Left forelimb (tissue), 1 donor: Measurements from ENCODE around the gene IKZF3.

Experiments
- DNase-seq: peaks from one replicate; pipeline ENCODE4 v3.0.0-alpha.2; 2018; ENCODE audit warnings: low spot score

The IKZF3 gene

GRCh38 chr17:39814497-39814896 is 49.6 kb downstream of the IKZF3 start:
- no peak for DNase-seq

GRCh38 chr17:39813631-39814030 is 50.5 kb downstream of the IKZF3 start:
- DNase-seq: no peak

DNA sequence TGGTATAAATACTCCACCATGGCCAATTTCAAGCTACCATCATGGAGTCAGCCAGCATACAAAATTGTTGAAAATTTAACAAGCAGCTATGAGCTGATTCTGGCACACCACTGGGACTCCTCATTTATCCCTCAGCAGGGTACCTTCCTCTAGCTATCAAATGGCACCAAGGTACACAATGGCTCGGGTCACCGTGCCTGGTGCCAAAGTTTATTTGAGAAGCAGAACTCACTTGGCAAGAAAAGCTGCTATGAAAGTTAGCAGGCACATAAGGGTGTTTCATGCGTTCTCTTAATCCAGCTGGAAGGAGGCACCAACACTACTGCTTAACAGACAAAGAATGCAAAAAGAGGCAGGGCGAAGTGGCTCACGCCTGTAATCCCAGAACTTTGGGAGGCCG is 51.6 kb downstream of the IKZF3 start:
- no peak for DNase-seq

GRCh38 chr17:39810939-39811728 is 53.0 kb downstream of the IKZF3 start:
- DNase-seq: no peak

DNA sequence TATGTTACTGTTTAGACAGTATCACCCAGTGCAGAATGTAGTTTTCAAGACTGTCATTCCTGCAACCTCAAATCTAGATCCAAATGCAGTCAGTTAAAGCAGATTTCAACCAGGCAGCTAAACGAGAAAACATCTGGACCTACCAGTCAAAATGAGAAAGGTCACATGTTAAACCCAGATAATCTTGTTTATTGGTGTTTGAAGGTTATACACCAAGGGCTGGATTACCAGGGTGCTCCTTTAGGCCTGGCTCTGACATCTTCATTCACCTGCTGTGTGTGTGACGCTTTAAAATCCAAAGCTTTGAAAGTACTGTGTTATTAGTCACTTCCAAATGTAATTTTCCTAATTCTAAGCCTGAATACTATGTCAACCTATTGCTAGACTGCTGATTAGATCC is 54.9 kb downstream of the IKZF3 start:
- no peak for DNase-seq

GRCh38 chr17:39808409-39808997 is 55.6 kb downstream of the IKZF3 start:
- no peak for DNase-seq

DNA sequence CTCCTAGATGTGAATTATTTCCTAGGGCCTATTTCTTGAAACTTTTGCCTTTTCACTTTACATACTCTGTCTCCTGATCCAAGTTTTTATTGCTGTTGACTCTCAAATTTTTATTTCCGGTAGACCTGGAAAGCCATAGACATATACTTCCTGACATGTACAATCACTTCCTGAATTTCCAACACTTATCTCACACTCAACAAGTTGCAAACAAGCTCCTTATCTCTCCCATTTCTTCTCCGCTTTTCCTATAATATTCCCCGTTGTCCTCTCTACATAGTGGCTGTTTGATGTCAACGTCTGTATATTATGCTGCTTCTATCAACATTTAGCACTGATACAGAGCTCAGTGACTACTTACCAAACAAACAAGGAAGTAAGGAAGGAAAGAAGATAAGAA is 59.3 kb downstream of the IKZF3 start:
- DNase-seq: no peak

DNA sequence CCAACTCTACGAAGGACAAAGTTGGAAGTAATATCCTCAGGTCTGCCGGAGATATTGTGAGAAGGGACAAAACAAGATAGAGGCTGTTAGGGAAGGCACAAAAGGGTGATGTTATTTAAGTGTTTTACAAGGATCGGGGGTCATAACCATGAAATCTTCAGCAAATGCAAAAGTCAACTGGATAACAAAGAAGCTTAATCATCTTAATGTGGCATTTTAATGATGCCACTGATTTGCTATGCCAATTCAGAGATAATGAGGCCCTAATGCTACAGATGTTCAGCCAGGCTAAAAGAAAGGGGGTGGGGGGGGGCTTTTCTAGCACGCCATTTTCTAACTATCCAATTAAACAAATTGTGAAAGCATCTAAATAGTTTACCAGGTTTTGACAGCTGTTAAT is 63.1 kb downstream of the IKZF3 start:
- no peak for DNase-seq

DNA sequence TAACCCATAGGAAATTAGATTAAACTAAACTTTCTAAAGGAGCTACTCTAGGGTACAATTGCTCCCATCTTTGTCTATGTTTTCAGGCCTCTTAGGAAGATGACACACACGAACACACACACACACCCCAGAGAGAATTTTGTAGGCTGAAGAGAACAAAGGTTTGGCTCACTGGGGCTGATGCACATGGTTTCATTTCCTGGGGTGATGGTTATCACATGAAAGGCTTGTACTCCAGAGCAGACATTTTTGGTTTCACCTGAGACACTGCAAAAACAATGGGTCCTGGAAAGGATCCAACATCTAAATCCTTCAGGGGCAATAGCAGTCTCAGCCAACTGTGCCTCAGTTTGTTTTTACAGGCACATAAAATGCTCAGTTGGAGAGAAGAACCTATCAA is 63.6 kb downstream of the IKZF3 start:
- no peak for DNase-seq

DNA sequence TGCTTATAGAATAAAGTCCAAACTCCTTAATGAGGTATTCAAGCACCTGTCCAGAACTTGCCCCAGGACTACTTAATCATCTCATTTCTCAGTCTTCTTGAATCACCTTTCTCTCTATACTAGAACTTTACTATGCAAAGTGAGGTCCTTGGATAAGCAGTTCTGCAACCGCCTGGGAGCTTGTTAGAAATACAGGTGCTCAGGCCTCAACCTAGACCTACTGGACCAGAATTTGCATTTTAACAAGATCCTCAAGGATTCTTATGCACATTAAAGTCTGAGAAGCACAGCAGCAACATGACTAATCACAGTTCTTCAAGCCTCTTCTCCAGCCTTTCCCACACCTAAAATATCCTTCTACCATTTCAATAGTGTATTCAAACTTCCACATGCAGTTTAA is 64.7 kb downstream of the IKZF3 start:
- DNase-seq: no peak

- no peak for DNase-seq
Observed at GRCh38 chr17:39794249-39794970, 69.7 kb downstream of the IKZF3 start.

GRCh38 chr17:39793301-39793872 is 70.7 kb downstream of the IKZF3 start:
- no peak for DNase-seq

DNA sequence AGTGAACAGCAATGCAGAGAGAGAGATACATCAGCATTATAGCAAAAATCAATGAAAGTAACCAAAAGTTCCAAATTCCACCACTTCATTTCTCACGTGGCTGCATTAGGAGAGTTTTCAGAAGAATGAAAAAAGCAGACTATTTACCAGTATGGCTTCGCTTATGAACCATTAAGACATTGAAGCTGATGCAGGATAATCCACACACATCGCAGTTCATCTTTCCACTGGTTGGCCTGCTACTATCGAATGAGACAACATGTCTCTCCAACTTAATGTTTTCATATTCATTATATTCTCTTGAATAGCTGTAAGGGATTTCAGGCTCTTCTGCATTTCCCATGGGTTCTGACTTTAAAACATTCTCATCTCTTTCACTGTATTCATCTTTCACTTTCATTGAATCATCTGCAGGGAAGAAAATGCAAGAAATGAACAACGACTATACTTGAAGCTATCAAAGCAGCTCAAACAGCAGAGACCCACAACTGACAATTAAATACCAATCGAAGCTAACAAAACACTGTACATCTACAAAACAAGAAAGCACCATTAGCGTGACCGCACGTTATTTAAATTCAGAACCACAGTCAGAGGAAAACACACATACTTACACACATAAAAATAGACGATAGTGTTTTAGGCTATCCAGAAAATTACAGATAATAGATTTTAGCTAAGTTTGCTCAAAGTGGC is 71.4 kb downstream of the IKZF3 start:
- no peak for DNase-seq

DNA sequence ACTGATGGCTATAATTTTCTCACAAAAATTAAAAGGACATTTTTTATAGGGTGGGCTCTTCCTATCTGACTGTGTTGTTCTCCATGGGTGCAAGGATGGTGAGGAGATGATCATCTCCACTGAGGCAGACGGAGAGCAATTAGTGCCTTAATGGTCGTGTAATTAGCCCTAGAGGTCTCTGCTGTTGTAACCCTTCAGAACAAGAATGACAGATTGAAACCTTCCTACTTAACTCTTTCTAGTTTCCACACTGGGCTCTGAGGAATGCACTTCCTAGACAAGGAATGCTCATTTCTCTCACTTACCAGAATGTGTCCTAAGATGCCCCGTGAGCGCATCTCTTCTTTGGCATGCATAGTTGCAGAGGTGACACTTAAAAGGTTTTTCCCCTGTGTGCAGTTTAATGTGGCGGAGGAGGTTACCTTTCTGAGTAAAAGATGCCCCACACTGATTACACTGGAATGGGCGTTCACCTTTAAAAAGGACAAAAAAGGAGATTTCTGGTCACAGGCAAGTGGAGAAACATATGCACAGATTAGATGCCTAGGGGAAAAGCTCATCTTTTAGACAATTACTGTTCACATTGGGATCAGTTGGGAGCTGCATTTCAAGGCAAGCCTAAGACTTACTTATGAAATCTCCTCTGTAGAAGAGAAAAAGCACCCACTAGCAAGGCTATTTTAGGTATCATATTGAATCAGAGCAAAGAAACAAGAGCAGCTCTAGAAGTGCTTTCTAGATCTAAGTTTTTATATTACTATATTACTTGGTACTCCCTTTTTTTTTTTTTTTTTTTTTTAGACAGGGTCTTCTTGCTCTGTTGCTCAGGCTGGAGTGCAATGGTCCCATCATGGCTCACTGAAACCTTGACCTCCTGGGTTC is 72.8 kb downstream of the IKZF3 start:
- DNase-seq: no peak

- no peak for DNase-seq
Observed at GRCh38 chr17:39787743-39788484, 76.2 kb downstream of the IKZF3 start.

DNA sequence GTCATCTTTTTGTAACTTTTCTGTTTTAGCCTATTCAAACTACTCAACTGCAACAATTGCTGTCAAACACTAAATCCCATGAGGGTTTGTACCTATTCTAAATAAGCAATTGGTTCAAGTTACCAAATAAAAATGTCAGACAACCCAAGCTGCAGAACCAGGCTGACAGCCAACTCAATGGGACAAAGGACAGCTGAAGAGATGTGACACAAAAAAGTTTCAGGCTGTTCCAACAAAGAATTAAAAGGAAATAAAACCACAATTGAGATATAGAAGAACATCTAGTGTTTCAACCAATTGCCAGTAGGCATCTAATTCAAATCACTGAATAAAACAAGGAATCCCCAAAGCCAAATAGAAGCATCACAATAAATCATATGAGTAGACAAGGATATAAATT is 77.1 kb downstream of the IKZF3 start:
- DNase-seq: no peak

- DNase-seq: no peak
Observed at GRCh38 chr17:39782980-39783379, 81.1 kb downstream of the IKZF3 start.

DNA sequence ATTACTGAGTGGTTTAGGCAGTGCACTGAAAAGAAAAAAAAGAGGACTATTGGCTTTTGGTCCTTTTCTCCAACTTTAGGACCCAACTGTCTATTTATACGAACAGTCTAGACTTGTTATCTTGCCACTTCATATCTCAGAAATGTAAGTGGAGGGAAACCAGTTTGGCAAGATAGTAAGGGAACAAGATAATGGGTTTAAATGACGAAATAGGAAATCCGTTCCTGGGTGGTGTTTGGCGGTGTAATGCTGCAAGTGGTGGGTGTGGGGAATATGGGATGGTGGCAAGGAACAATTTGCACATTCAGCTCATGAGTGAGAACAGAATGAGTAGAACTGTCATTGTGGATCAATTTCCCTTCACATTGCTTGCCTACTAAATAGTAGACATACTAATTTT is 81.6 kb downstream of the IKZF3 start:
- DNase-seq: no peak

- no peak for DNase-seq
Observed at GRCh38 chr17:39781861-39782213, 82.3 kb downstream of the IKZF3 start.

DNA sequence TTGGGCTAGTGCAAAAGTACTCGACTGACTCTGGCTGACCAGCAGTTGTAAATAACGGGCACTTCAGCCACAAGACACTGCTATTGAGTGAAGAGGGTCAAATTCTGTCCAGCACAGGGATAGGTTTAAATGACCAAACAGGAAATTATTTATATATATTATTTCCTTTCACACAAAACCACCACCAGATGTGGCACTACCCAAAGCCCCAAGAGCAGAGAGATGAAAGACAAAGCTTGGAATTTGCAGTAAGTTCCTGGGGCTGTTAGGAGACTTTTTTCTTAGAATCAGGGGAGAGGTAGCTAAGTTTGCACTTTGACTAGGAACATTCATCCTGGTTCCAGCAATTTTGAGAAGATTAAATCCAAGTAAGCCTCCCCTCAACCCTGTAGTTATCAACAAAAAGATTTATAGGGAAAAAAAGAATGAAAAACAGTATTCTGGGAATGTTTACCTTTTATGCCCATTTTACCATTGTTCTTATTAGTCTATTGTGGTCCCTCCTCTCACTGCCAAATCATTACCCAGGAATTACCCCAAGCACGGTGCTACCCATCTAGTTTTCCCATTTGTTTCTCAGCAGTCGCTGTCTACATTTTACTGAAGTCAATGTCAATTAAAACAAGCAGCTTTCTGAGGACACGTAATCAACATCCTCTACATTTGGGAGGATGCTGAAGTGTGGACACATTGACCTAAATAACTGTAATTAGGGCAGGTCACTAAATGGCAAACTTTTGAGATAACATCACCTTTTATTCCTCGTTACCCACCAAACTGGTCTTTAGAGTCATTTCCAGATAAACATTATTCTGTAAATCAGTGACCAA is 82.9 kb downstream of the IKZF3 start:
- no peak for DNase-seq
